ENCODE data around the gene MAMDC4.
"Not testable (repeated sequence)": the region's sequence is repeated elsewhere in the genome, so short reads cannot be mapped to it uniquely, and the experiment has no call there.

MAMDC4 gene

GRCh38 chr9:136851941-136852663, at the start of gene MAMDC4:
Gene MAMDC4, plus strand, starts transcription at chr9:136852346. Its CDS starts 71 bp downstream, at chr9:136852417.
- no peak for DNase-seq (ENCODE audit: low spot score)

DNA sequence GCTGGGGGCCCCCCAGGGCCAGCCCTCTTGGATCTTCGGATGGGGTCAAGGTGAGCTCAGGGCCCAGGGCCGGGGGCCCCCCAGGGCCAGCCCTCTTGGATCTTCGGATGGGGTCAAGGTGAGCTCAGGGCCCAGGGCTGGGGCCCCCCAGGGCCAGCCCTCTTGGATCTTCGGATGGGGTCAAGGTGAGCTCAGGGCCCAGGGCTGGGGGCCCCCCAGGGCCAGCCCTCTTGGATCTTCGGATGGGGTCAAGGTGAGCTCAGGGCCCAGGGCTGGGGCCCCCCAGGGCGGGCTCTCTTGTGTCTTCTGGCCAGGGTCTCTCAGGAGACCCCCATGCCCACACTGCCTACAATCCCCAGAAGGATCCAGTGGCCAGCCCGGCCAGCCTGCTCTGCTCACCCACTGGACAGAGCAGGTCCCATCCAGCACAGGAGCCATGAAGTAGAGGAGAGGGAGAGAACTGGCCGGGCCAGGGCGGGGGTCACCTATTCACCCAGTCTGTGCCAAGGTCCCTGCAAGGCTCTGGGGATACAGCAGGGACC, 49.1 kb upstream of the MAMDC4 start:
- DNase-seq (ENCODE audit: low spot score), result not testable (repeated sequence)

- no peak for DNase-seq (ENCODE audit: low spot score)
Observed at GRCh38 chr9:136803551-136804508, 48.3 kb upstream of the MAMDC4 start.

GRCh38 chr9:136804509-136805206, 47.5 kb upstream of the MAMDC4 start:
- no peak for DNase-seq (ENCODE audit: low spot score)

DNA sequence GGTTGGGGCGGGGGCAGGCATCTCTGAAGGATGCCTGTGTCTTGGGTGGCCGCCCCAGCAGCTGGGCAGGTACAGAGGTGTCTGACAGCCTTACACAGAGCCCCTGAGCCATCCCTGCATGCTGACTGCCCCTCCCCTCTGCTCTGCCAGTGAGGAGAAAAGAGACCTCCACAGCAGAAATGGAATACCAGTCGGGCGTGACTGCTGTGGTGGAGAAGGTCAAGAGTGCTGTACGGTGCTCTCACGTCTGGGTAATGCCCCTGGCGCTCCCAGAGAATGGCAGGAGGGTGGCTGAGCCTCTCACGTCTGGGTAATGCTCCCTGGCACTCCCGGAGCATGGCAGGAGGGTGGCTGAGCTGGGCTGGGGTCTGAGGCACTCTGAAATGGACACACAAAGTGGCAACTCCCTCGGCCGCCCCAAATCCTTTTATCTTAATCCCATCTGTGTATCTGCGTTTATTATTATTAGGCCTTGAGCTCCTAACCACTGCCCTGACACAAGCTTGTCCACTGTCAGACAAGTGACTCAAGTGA, 46.9 kb upstream of the MAMDC4 start:
- no peak for DNase-seq (ENCODE audit: low spot score)

GRCh38 chr9:136806067-136806466, 46.1 kb upstream of the MAMDC4 start:
- no peak for DNase-seq (ENCODE audit: low spot score)

- no peak for DNase-seq (ENCODE audit: low spot score)
Observed at GRCh38 chr9:136806631-136807201, 45.4 kb upstream of the MAMDC4 start.

DNA sequence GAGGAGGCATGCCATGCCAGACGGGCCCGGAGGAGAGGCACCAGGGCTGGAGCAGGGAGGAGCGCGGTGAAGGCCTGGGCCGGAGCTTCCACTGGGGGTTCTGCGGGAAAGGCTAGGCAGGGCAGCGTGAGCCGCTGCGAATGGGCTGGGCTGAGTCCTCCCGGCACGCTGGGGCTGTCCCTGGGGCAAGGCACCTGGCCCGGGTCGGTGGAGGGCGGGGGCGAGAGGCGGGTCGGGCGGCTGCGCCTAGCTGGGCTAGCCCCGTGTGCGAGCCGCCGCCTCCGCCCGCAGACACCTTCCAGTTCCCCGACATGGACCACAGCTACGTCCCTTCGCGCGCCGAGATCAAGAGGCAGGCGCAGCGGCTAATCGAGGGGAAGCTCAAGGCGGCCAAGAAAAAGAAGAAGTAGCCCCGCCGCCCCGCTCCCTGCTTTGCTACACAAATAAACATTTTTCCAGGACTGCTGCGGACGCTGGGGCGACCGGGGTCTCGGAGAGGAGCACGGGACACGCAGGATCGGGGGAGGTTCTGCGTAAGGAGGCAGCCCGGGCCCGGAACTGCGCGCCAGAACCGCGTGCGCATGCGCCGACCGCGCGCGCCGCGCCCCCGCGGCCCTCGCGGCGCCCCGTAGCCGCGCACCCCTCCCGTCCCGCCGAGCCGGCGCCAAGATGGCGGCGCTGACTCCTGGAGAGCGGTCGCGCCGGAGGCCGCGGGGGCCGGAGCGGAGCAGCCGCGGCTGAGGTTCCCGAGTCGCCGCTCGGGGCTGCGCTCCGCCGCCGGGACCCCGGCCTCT, 44.7 kb upstream of the MAMDC4 start, which contains the start of gene RABL6:
RABL6 (plus strand) TSS at position 668 of the 794 bp plus-strand sequence. CDS start 249 bp downstream, outside the sequence.
- DNase-seq (ENCODE audit: low spot score), result peak; percentile 84

GRCh38 chr9:136808075-136808805, 43.9 kb upstream of the MAMDC4 start:
- no peak for DNase-seq (ENCODE audit: low spot score)

DNA sequence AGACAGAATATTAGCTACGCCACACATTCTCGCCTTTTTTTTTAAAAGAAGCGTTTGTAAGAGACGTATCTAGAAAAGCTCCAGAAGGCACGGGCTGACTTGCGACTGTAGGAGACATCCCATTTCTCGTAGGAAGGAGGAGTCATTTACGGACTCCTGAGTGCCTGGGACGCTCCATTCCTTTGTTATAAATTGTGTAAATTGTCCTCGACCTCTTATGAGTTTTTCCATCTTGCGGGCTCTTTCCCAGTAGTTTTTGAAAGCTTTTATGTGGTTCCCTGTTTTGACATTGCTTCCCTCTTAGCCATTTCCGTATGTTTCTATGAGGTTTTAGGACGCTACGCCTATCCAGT, 43.4 kb upstream of the MAMDC4 start:
- no peak for DNase-seq (ENCODE audit: low spot score)

DNA sequence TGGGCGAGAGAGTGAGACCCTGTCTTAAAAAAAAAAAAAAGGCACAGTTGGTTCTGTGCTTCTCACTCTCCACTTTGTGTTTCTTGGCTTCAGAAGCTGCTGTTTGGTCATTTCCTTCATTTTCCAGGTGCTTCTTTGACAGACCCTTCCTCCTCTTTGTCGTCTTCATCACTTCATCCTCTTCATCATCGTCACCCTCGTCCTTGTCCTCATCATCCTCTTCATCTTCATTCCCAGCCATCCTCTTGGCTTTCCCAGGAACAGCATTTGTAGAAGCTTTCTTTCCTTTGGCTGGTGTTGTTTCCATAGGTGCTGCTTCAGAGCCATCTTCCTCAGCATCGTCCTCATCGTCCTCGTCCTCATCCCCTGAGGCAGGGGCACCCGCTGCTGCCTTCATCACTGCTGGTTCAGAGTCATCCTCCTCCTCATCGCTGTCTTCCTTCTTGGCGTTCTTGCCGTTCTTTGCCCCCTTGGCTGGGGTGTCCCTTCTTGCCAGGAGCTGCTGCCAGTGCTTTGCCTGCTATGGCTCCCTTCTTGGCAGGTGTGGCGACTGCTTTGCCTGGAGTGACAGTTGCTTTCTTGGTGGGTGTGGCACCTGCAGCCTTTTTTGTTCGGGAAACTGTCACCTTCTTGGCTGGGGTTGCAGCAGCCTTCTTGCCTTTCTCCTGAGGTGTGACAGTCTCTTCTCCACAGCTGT, 37.3 kb upstream of the MAMDC4 start:
- no peak for DNase-seq (ENCODE audit: low spot score)

DNA sequence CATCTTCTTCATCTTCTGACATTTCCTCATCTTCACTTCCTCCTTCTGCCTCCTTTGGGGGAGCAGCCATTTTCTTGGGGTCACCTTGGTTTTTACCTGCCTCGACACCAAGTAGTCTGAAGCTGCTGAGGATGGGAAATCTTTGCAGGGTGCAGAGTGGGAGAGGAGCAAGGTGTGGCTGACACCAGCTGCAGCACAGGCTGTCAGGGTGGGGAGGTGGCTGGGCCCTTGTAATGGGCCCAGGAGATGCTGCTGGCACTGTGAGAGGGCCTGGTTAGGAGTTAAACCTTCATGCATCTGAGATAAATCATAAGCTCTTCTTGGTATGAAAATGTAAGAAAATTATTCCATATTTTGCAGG, 36.7 kb upstream of the MAMDC4 start:
- no peak for DNase-seq (ENCODE audit: low spot score)

GRCh38 chr9:136820971-136821825, 30.9 kb upstream of the MAMDC4 start:
- no peak for DNase-seq (ENCODE audit: low spot score)

DNA sequence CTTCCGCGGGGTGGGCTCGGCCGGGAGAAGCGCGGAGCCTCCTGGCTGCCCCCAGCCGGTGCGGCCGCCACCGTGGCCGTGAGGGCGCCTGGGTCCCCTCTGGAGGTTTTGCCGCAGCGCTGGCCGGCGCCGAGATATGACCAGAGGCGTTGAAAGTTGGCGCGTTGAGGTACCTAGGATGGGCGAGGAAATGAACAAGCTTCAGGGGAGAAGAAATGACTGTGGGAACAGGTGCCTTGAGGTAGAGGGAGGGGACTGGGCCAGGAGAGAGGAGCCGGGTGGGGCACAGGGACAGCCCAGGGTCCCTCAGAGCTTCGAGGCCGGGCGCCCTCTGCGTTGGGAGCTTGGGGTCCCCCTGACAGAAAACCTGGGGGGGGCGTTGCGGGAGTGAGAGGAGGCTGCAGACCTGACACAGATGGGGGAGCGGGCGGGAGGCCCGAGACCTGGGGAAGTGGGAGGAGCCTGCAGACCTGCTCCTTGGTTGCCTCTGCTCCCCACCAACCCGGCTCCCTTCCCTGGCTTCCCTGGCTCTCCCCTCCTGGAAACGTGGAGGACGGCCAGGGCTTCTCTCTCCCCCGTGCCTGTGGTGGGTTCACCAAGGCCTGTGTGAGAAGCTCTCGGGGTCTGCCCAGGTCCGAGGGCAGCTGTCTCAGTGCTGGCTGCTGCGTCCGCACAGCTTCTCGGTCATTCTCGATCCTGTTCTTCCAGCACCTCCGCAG, 30.2 kb upstream of the MAMDC4 start:
- DNase-seq (ENCODE audit: low spot score), result no peak

DNA sequence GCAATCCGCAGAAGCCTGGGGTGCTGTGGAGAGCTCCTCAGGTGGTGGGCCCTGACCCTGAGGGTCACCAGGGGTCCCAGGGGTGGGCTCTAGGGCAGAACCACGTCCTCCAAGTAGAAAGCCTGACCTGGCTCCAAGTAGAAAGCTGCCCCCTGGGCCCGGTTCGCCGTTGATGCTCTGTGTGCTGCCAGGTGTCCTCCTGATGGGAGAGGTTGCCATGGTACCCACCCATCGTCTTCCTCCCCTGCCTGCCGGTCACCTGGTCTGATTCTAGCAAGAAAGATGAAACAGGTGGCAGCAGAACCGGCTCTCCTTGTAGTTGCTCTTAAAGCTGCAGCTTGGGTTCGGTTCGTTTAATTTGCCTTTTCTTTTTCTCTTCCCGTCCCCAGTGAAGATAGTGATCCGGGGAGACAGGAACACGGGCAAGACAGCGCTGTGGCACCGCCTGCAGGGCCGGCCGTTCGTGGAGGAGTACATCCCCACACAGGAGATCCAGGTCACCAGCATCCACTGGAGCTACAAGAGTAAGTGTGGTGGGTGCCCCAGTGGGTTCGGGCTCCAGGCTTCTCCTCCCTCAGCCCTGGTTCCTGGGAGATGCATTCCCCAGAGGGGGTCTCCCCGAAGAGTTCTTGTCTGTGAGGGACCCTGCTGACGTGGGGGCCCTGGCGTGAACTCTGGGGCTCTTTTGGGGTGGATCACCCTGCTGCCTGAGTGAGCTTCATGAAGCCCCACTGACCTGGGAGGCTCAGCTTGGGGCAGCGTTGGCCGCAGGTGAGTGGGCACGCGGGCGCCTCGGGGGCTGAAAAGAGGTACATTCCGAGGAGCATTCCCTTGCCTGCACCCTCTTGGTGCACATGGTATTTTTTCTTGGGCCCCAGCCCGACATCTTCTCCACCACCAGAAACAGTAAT, 28.8 kb upstream of the MAMDC4 start:
- no peak for DNase-seq (ENCODE audit: low spot score)

DNA sequence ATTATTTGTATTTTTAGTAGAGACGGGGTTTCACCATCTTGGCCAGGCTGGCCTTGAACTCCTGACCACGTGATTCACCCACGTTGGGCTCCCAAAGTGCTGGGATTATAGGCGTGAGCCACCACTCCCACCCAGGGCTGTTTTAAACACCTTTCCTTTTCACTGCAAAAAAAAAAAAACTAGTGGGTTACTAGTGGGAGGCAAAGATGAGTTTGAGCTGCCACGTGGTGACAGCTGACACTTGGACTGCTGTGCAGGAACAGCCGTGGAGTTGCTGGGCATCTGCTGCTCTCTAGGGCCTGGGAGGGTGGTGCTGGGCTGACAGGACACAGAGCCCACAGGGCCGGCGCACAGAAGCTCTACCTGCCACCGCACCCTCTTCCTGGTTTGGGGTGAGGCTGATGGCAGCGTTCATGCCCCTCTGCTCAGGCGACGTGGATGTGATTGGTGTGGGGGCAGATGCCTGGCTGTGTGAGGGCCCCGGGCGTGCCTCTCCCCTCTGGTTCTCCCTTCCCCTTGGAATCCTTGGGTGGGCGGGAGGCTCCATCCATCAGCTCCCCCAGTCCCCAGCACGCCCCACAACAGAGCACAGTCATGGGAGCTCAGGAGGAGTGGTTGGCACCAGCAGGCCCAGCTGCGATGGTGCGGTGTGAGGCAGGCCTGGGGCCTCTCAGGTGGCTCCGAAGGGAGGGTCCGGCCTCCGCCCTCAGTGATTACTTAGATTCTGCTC, 27.5 kb upstream of the MAMDC4 start:
- DNase-seq (ENCODE audit: low spot score), result no peak
